ENCODE data around the gene CRABP2. TPM values are rescaled to one million over a fixed set of nuclear protein-coding genes. Genes with fewer than 3 reads are reported as not detected.

Gene CRABP2
- total RNA-seq, 1 donor from 2014 or later: 278 TPM

GRCh38 chr1:156750711-156751450 is 45.5 kb upstream of the CRABP2 start:
- Histone ChIP-seq H3K4me1 (ENCODE audit: insufficient read depth, low read length) (peaks cover 51% of the 10 kb centered on the region), H3K36me3 (ENCODE audit: insufficient read depth, low read length) (no peaks in the 10 kb centered on the region), H2AFZ (ENCODE audit: low read depth, low read length) (no peak overlapping the region), H4K20me1 (ENCODE audit: insufficient read depth, low read length) (no peaks in the 10 kb centered on the region), H3K4me3 (ENCODE audit: insufficient read depth, low read depth, low read length) (peak overlapping the region; percentile 86), H3K79me2 (ENCODE audit: insufficient read depth, low read length) (peaks cover 65% of the 10 kb centered on the region), H3K9me3 (ENCODE audit: insufficient read depth, low read depth, low read length) (no peaks in the 10 kb centered on the region), H3K27me3 (ENCODE audit: insufficient read depth, low read length) (no peaks in the 10 kb centered on the region), H3K4me2 (ENCODE audit: low read length) (peak overlapping the region; percentile 99), H3K27ac (ENCODE audit: low read depth, low read length) (peak overlapping the region; percentile 100), H3K9ac (ENCODE audit: low read length) (peak overlapping the region; percentile 91)
- H3K27ac Mint-ChIP-seq (ENCODE audit: unreplicated experiment): peak overlapping the region; percentile 91
- peaks cover 34% of the 10 kb centered on the region for H3K4me1 Mint-ChIP-seq (ENCODE audit: low read depth, unreplicated experiment)
- peak overlapping the region; percentile 97 for H3K4me3 Mint-ChIP-seq (ENCODE audit: unreplicated experiment)
- DNase-seq (ENCODE audit: low read depth): no peak
- peaks cover 2% of the 10 kb centered on the region for H3K36me3 Mint-ChIP-seq (ENCODE audit: low read depth, unreplicated experiment)
- TF ChIP-seq EZH2 (IDR thresholded peaks at IDR 0.05; ENCODE audit: insufficient read depth, low read length): no peak
- no peak for TF ChIP-seq CTCF (IDR thresholded peaks at IDR 0.05; ENCODE audit: insufficient read depth, low read depth, low read length)
- no peak for FAIRE-seq
- H3K9me3 Mint-ChIP-seq (ENCODE audit: unreplicated experiment): no peaks in the 10 kb centered on the region
- no peaks in the 10 kb centered on the region for H3K27me3 Mint-ChIP-seq (ENCODE audit: low read depth, unreplicated experiment)

GRCh38 chr1:156750191-156750672 is 44.8 kb upstream of the CRABP2 start:
- no peak overlapping the region for H2AFZ ChIP-seq (ENCODE audit: low read depth, low read length)
- H3K9me3 ChIP-seq (ENCODE audit: insufficient read depth, low read depth, low read length): no peaks in the 10 kb centered on the region
- peak overlapping the region; percentile 91 for H3K27ac Mint-ChIP-seq (ENCODE audit: unreplicated experiment)
- DNase-seq (ENCODE audit: low read depth) (no peak), FAIRE-seq (no peak)
- TF ChIP-seq EZH2 (IDR thresholded peaks at IDR 0.05; ENCODE audit: insufficient read depth, low read length): no peak
- no peak for TF ChIP-seq CTCF (IDR thresholded peaks at IDR 0.05; ENCODE audit: insufficient read depth, low read depth, low read length)
- H3K4me3 ChIP-seq (ENCODE audit: insufficient read depth, low read depth, low read length): peak overlapping the region; percentile 86
- H3K27me3 Mint-ChIP-seq (ENCODE audit: low read depth, unreplicated experiment): no peaks in the 10 kb centered on the region
- H3K4me1 Mint-ChIP-seq (ENCODE audit: low read depth, unreplicated experiment): peaks cover 41% of the 10 kb centered on the region
- peak overlapping the region; percentile 91 for H3K9ac ChIP-seq (ENCODE audit: low read length)
- H3K36me3 Mint-ChIP-seq (ENCODE audit: low read depth, unreplicated experiment): peaks cover 2% of the 10 kb centered on the region
- H3K4me2 ChIP-seq (ENCODE audit: low read length): peak overlapping the region; percentile 99
- no peaks in the 10 kb centered on the region for H3K27me3 ChIP-seq (ENCODE audit: insufficient read depth, low read length)
- peak overlapping the region; percentile 100 for H3K27ac ChIP-seq (ENCODE audit: low read depth, low read length)
- no peaks in the 10 kb centered on the region for H4K20me1 ChIP-seq (ENCODE audit: insufficient read depth, low read length)
- H3K36me3 ChIP-seq (ENCODE audit: insufficient read depth, low read length): no peaks in the 10 kb centered on the region
- H3K4me3 Mint-ChIP-seq (ENCODE audit: unreplicated experiment): peak overlapping the region; percentile 97
- no peaks in the 10 kb centered on the region for H3K9me3 Mint-ChIP-seq (ENCODE audit: unreplicated experiment)
- peaks cover 71% of the 10 kb centered on the region for H3K79me2 ChIP-seq (ENCODE audit: insufficient read depth, low read length)
- H3K4me1 ChIP-seq (ENCODE audit: insufficient read depth, low read length): peaks cover 56% of the 10 kb centered on the region

Measured in astrocyte (in vitro differentiated cells and primary cell).